NCI-H524 treated with DMSO at 0.1 percent for 48 hours (cell line): ENCODE data around the gene EFCAB3.
"Not testable (repeated sequence)": the region's sequence is repeated elsewhere in the genome, so short reads cannot be mapped to it uniquely, and the experiment has no call there.

Experiments used
- DNase-seq: peaks from one replicate; lab custom pipeline; 2025; lab: John Stamatoyannopoulos, UW

Gene EFCAB3

DNA sequence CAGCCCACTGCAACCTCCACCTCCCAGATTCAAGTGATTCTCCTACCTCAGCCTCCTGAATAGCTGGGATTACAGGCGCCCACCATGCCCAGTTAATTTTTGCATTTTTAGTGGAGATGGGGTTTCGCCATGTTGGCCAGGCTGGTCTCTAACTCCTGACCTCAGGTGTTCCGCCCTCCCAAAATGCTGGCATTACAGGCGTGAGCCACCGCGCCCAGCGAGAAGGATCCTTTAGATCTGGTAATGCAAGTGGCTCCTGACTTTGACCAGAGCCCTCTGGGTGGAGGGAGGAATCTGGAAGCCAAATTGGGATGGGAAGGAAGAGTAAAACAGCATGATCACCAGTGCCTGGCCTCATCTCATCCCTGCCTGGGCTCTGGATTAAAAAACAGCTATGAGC is 84.9 kb downstream of the EFCAB3 start:
- not testable (repeated sequence) for DNase-seq
